ENCODE data around the gene TRIM37. TPM values are rescaled to one million over a fixed set of nuclear protein-coding genes. Genes with fewer than 3 reads are reported as not detected.

The TRIM37 gene
- total RNA-seq, 1 donor from 2014 or later: 32.6 TPM

DNA sequence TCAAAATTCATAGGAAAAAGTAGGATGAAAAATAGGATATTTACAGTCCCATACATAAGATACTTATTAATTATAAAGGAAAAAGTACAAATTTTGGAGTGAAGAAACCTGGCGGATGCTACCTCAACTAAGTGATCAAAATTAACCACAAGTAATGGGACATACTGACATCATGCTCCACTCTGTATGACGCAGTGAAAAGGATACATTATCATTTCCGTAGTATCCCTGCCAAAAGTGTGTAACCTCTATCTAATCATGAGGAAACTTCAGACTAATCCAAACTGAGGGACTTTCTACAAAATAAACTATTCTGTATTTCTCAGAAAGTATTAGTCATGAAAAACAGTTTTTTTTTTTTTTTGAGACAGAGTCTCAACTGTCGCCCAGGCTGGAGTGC is 60.5 kb downstream of the TRIM37 start:
- no peak overlapping the region for H3K4me3 Mint-ChIP-seq (ENCODE audit: unreplicated experiment)

DNA sequence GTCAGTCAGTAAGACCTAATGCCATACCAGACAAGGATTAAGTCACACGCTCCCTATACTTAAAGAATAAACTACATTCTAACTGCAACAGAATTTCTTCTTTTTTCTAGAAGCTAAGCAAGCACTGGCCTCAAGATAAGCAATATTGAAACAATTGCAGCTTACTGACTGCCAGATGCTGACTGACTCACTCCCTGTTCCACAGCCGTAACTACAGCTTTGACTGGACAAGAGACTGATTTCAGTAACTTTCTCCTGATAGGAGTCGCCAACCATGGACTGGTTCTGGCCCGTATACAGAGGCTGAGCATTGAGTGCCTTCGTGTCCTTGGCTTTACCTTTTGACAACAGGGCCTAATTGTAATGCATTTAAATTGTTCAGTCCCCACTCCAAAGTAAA is 67.9 kb downstream of the TRIM37 start:
- no peak for DNase-seq (ENCODE audit: extremely low spot score, unreplicated experiment)
- Mint-ChIP-seq H3K4me3 (ENCODE audit: unreplicated experiment) (no peak overlapping the region), H3K27ac (ENCODE audit: unreplicated experiment) (no peak overlapping the region)

More for the DNA sequence above, 60.5 kb downstream of the TRIM37 start:
- DNase-seq (ENCODE audit: extremely low spot score, unreplicated experiment): no peak
- no peak overlapping the region for H3K27ac Mint-ChIP-seq (ENCODE audit: unreplicated experiment)
- H3K36me3 Mint-ChIP-seq (ENCODE audit: unreplicated experiment): peaks cover 33% of the 10 kb centered on the region
- TF ChIP-seq, protein P1, sequence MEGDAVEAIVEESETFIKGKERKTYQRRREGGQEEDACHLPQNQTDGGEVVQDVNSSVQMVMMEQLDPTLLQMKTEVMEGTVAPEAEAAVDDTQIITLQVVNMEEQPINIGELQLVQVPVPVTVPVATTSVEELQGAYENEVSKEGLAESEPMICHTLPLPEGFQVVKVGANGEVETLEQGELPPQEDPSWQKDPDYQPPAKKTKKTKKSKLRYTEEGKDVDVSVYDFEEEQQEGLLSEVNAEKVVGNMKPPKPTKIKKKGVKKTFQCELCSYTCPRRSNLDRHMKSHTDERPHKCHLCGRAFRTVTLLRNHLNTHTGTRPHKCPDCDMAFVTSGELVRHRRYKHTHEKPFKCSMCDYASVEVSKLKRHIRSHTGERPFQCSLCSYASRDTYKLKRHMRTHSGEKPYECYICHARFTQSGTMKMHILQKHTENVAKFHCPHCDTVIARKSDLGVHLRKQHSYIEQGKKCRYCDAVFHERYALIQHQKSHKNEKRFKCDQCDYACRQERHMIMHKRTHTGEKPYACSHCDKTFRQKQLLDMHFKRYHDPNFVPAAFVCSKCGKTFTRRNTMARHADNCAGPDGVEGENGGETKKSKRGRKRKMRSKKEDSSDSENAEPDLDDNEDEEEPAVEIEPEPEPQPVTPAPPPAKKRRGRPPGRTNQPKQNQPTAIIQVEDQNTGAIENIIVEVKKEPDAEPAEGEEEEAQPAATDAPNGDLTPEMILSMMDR (IDR thresholded peaks at IDR 0.05): no peak
- no peaks in the 10 kb centered on the region for H3K27me3 Mint-ChIP-seq (ENCODE audit: unreplicated experiment)
- H3K4me1 Mint-ChIP-seq (ENCODE audit: unreplicated experiment): peaks cover 3% of the 10 kb centered on the region
- no peaks in the 10 kb centered on the region for H3K9me3 Mint-ChIP-seq (ENCODE audit: unreplicated experiment)

DNA sequence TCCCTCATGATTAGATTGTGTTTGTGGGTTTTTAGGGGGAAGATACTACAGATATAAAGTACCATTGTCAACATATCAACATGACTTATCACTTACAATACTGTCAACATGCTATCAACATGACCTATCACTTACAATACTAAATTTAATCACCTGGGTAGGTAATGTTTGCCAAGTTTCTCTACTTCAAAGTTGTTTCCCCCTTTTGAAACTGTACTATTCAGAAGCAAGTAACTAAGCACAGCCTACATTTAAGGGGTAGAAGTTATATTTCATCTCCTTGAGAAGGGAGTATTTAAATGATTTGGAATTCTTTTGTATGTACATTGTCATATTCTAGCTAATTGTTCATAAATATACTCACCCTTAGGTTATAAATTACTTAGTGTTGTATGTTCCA is 68.7 kb downstream of the TRIM37 start:
- no peaks in the 10 kb centered on the region for H3K27me3 Mint-ChIP-seq (ENCODE audit: unreplicated experiment)
- TF ChIP-seq, protein P1 (IDR thresholded peaks at IDR 0.05): no peak
- H3K36me3 Mint-ChIP-seq (ENCODE audit: unreplicated experiment): peaks cover 32% of the 10 kb centered on the region
- no peak overlapping the region for H3K4me3 Mint-ChIP-seq (ENCODE audit: unreplicated experiment)
- H3K9me3 Mint-ChIP-seq (ENCODE audit: unreplicated experiment): no peaks in the 10 kb centered on the region
- DNase-seq (ENCODE audit: extremely low spot score, unreplicated experiment): no peak
- H3K4me1 Mint-ChIP-seq (ENCODE audit: unreplicated experiment): no peaks in the 10 kb centered on the region
- no peak overlapping the region for H3K27ac Mint-ChIP-seq (ENCODE audit: unreplicated experiment)

More for the DNA sequence above, 67.9 kb downstream of the TRIM37 start:
- TF ChIP-seq, protein P1 (IDR thresholded peaks at IDR 0.05): no peak
- Mint-ChIP-seq H3K4me1 (ENCODE audit: unreplicated experiment) (no peaks in the 10 kb centered on the region), H3K9me3 (ENCODE audit: unreplicated experiment) (no peaks in the 10 kb centered on the region), H3K36me3 (ENCODE audit: unreplicated experiment) (peaks cover 35% of the 10 kb centered on the region), H3K27me3 (ENCODE audit: unreplicated experiment) (no peaks in the 10 kb centered on the region)

DNA sequence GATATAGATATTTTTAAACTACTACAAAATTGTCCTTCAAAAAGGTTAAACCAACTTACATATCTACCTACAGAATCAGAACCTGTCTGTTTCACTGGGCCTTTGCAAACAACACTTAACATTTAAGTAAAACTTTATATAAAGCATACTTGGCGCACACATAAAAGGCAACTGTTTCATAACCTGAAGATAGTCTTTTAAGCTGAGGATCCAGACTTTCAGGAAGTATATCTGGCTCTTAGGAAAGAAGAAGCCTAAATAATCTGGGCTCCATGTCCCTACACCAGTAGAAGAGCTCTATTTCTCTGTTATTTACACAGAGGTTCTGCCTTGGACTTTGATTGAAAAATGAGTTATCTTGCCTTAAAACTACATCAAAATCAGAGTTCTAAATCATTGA is 75.9 kb downstream of the TRIM37 start:
- Mint-ChIP-seq H3K27me3 (ENCODE audit: unreplicated experiment) (no peaks in the 10 kb centered on the region), H3K4me1 (ENCODE audit: unreplicated experiment) (peaks cover 4% of the 10 kb centered on the region), H3K4me3 (ENCODE audit: unreplicated experiment) (no peak overlapping the region), H3K36me3 (ENCODE audit: unreplicated experiment) (peaks cover 30% of the 10 kb centered on the region), H3K9me3 (ENCODE audit: unreplicated experiment) (no peaks in the 10 kb centered on the region), H3K27ac (ENCODE audit: unreplicated experiment) (no peak overlapping the region)
- TF ChIP-seq, protein P1 (IDR thresholded peaks at IDR 0.05): no peak
- no peak for DNase-seq (ENCODE audit: extremely low spot score, unreplicated experiment)

DNA sequence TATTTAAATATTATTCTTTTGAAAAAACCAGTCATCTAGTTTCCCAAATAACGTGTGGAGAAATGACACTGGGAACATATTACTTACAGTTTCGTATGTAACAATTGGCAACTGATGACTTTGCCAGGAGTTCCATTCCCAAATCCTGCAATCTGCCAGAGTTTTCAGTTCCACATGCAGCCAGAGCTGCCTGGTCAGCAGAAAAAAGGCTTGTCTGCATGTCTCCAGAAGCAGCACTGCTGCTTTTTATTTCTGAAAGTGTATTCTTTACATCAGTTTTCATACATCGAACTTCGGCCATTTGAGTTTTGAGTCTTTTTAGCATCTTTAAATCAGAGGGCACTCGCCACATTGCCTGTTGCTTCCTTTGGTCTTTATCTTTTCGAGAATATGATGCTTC is 78.4 kb downstream of the TRIM37 start:
- Mint-ChIP-seq H3K27ac (ENCODE audit: unreplicated experiment) (no peak overlapping the region), H3K9me3 (ENCODE audit: unreplicated experiment) (no peaks in the 10 kb centered on the region), H3K36me3 (ENCODE audit: unreplicated experiment) (peaks cover 30% of the 10 kb centered on the region), H3K27me3 (ENCODE audit: unreplicated experiment) (no peaks in the 10 kb centered on the region), H3K4me3 (ENCODE audit: unreplicated experiment) (no peak overlapping the region), H3K4me1 (ENCODE audit: unreplicated experiment) (peaks cover 4% of the 10 kb centered on the region)
- TF ChIP-seq, protein P1 (IDR thresholded peaks at IDR 0.05): no peak
- no peak for DNase-seq (ENCODE audit: extremely low spot score, unreplicated experiment)

Measured in osteocyte (in vitro differentiated cells).